Cardiac fibroblast (primary cell): ENCODE data around the gene GNAI3.

ENCODE experiments used
- DNase-seq, 2 donors: peaks; one replicate each; pipeline versions ENCODE4 v3.0.0 to v3.0.0-alpha.2; 2010; ENCODE audit warnings: low read depth in 2 of 2
- H3K4me3 ChIP-seq, 2 donors: replicated peaks in 1 of 2; 1 replicate in 1 of 2; 2 replicates in 1 of 2; pipeline ENCODE4 v1.5.1; 2011; ENCODE audit warnings: low read depth in 2 of 2, low read length in 2 of 2, mild to moderate bottlenecking in 2 of 2, moderate library complexity in 1 of 2
- CTCF ChIP-seq: IDR thresholded peaks from one replicate; pipeline ENCODE4 v1.5.1; 2011; ENCODE audit warnings: low read depth, mild to moderate bottlenecking, low read length, inconsistent platforms

GNAI3 gene

DNA sequence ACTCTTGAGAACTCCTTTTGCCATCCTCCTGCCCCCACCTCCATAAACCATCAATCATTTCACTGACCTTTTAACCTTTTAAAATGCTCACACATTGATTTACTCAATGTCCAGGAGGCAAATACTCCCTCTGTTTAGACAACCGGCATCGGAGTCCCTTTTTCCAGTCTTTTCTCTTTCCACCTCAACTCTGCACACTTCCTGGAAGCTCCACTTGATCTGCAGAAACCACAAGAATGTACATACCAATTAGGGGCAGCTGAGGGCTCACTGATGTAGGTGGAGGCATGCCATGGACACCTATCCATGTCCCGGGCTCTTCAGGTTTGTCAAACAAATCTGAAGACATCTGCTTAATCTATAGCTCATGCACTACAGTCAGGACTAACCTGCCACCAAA lies 33.6 kb upstream of the GNAI3 start:
- H3K4me3 ChIP-seq = no peak overlapping the region
- DNase-seq = no peak
- TF ChIP-seq CTCF = no peak

GRCh38 chr1:109516872-109517271 lies 31.5 kb upstream of the GNAI3 start:
- H3K4me3 ChIP-seq = no peak overlapping the region
- no peak for DNase-seq
- TF ChIP-seq CTCF = no peak

- TF ChIP-seq CTCF = no peak
- H3K4me3 ChIP-seq = no peak overlapping the region
- DNase-seq = no peak
Measured at GRCh38 chr1:109517337-109517736, 31.1 kb upstream of the GNAI3 start.

DNA sequence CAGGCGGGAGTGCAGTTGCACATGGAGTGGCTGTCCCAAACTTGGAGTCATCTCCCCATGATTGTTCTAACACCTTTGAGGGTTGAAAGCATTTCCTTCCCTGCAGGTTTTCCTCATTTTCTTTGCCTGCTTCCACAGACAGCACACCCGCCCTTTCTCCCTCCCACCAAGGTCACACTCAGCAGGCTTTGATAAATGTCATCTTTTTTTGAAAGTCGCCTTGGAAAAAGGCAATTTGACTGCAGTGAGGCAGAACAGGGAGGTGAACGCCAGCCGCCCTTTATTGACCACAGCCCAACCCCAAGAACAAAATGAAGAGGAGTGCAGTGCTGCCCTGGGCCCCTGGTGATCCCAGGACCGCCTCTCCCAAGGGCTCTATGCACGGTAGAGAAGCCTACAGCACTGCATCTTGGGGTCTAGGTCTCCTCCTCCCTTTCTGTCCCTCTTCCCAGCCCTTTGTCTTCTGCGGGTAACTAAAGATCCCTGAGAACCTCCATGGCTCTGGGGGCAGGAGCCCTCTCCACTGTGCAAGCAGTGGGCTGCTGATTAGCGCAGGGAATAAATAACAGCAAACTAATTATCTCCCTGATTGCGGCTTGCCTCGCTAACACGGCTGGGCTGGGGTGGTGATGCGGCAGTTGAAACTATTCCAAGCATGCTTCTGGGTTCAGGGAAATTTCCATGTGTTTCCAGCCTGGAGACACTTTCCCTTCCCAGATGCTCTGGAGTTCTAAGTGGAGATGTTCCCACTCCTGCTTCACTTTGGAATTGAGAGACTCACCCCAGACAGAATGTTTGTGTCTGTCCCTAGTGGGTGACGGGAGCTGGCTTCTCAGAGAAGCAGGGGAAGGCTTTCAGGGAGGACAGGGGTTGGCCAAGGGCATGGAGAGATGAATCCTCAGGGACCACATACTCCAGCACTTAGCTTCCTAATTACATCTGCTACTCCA lies 27.1 kb upstream of the GNAI3 start:
- no peak for DNase-seq
- no peak overlapping the region for H3K4me3 ChIP-seq
- no peak for TF ChIP-seq CTCF

DNA sequence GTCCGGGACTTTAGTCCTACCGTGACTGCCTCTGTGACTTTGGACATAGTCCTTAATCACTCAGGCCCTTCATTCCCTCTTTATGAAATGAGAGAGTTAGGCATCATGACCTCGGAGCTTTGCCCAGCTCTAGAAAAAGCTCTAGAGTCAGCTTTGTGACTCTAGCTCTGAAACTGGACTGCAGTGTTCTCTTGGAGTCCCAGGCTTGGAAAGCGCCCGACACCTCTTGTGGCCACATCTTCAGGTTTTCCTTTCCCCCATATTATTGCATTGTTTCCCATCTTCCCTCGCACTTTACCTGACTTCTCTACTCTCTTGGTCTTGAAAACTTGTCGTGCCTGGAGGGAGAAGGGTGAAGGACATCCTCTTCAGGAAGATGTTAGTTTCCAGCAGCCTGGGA lies 26.4 kb upstream of the GNAI3 start:
- no peak overlapping the region for H3K4me3 ChIP-seq
- DNase-seq = no peak
- TF ChIP-seq CTCF = no peak

GRCh38 chr1:109523706-109524105 lies 24.7 kb upstream of the GNAI3 start:
- TF ChIP-seq CTCF = no peak
- DNase-seq = no peak
- no peak overlapping the region for H3K4me3 ChIP-seq
